M059J (cell line): Measurements from ENCODE around the gene CYP2A6. TPM values are rescaled to one million over a fixed set of nuclear protein-coding genes. Genes with fewer than 3 reads are reported as not detected.
"Not testable (repeated sequence)": the region's sequence is repeated elsewhere in the genome, so short reads cannot be mapped to it uniquely, and the experiment has no call there.

Experiments
- DNase-seq: peaks from one replicate; pipeline ENCODE4 v3.0.0-alpha.2; 2012; ENCODE audit warnings: low read depth
- total RNA-seq: library from RNA; depleted of rRNA; stranded (reverse); fragments of >200 nt; shearing (Covaris generic); gene quantifications from 2 replicates; pipeline ENCODE4 v1.2.3, GENCODE V29; 2014

Gene CYP2A6
- total RNA-seq, 1 experiment from 2014 or later, result not detected

DNA sequence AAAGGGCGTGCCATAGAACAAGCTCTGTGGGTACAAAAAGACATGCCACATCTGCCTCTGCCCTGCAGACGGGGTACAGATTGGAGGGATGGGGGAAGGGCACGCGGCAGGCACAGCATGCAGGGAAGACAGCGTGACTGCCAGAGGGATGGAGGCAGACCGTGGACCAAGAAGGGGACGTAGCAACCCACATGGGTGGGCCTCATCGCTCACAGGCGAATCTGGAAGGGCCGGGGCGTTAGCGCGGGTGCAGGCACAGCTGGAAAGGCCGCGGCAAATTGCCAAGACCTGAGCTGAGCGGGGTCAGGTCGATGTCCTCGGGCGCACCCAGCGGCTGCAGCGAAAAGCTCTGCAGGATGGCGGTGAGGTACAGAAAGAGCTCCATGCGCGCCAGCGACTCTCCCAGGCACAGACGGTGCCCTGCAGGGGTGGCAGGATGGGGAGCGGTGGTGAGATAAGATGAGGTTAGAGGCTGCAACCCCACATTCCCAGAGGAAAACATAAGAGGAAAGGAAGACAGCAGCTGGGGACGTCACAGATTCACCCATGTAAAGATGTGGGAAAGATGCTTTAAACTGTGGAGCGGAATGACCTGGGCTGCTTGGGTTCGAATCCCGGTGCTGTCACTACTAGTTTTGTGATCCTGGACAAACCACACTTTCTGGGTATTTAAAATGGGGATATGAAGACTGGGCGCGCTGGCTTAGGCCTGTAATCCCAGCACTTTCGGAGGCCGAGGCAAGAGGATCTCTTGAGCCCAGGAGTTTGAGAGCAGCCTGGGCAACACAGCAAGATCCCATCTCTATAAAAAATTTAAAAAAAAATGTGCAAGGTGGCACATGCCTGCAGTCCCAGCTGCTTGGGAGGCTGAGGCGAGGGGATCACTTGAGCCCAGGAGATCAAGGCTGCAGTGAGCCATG lies 31.5 kb downstream of the CYP2A6 start:
- not testable (repeated sequence) for DNase-seq

DNA sequence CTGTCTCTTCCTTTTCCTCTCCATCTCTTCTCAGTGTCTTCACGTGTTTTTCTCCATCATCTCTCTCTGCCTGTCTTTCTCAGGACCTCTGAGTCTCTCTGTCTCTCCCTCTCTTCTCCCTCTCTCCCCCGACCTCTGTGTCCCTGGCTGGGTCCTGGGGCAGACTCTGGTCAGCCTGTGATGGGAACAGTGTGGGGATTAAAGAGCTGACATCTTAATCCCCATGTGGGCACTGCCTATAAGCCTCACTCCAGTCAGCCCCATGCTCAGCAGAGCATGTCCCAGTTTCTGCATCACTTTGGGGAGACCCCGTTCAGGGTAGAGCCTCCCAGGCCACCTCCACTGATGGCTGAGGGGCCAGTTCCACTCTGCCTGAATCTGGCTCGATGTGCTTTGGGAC lies 35.0 kb downstream of the CYP2A6 start:
- no peak for DNase-seq

DNA sequence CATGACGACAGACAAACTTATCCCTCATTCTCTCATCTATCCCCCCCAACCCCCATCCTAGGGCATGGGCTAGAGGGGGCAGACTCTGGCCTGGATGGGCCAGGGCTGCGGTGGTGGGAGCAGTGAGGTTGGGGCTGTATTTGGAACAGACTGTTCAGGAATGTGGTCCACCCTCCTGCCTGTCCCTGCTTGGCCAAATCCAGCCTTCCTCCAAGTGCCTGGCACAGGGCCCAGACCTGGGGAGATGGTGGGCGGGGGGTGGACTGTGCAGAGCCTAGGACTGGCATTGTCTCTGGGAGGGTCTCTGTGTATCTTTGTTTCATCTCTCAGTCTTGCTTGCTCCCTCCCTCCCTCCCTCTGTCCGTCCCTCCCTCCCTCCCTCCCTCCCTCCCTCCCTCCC lies 37.1 kb downstream of the CYP2A6 start:
- no peak for DNase-seq

DNA sequence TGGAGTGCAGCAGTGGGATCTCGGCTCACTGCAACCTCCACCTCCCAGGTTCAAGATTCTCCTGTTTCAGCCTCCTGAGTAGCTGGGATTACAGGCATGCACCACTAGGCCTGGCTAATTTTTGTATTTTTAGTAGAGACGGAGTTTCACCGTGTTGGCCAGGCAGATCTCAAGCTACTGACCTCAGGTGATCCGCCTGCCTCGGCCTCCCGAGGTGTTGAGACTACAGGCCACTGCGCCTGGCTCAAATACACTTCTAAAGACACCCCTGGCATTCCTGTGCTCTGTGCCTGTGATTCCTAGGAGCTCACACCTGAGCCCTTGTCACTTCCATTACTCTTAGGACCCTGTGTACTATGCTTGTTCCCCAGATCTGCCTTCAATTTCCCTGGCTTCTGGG lies 37.7 kb downstream of the CYP2A6 start:
- not testable (repeated sequence) for DNase-seq

DNA sequence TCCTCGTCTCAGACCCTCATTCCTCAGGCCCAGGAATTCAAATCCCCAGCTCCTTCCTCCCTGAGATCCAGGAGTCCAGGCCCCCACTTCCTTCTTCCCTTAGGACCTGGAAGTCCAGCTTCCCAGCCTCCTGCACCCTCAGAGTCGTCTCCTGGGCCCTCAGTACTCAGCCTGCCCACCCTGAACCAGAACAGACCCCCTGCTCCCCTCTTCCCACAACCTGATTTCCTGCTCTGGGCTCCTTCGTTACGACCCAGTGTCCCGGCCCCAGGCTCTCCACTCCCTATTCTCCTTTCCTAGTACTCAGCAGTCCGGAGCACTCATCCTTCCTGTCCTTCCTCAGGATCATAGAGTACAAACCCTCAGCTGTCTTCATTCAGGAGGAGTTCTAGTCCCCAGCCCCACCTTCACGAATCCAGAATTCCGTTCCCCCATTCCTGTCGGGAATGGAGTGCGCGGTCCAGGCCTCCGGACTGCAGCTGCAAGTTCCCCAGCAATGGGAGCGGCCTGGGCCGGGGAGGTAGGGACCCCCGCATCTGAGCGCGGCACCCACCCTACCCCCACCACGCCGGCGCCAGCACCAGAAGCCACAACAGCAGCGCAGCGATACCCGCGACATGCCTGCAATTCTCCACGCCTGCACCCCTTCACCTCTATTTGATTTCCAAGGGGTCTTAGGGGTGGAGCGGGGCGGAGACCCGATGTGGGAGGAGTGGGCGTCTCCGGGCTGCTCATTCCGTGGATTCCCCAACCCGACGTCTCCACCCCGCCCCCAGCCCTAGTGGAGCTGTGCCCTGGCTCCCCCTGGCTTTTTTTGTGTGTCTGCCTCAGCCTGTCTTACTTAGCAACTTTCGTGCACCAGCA lies 38.5 kb downstream of the CYP2A6 start:
- DNase-seq, result no peak

DNA sequence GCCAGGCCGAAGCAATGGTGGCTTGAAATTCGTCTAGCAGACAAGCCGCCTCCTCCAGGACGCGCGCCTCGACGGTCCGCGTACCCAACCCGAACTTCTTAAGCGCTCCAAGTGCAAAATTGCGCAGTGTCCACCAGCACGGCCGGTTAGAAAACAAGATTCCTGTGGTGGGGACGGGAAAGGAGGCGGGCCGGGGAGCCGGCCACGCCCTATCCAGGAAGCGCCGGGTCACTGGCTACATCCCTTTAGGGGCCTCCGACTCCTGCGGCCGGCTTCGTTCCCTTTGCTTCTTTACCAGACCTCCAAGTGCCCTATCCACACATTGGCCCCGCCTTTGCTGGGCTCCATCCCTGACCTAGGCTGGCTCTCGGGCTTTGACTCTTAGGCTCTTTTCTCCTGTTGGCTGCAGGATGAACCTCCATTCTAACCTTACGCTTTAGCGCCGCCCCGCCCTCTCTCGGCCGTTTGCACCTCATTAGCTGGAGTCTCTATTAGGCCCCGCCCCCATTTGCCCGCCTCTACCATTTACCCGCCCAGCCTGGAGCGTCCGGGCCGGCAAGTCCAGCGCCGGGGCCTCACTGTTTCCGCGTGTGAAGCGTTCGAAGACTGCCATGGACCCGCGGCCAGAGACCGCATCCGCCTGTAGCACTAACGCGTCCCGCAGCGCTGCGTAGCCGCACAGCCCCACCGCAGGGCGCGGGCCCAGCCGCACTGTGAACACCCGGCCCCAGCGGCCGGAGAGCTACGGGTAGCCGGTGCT lies 39.4 kb downstream of the CYP2A6 start:
- not testable (repeated sequence) for DNase-seq

DNA sequence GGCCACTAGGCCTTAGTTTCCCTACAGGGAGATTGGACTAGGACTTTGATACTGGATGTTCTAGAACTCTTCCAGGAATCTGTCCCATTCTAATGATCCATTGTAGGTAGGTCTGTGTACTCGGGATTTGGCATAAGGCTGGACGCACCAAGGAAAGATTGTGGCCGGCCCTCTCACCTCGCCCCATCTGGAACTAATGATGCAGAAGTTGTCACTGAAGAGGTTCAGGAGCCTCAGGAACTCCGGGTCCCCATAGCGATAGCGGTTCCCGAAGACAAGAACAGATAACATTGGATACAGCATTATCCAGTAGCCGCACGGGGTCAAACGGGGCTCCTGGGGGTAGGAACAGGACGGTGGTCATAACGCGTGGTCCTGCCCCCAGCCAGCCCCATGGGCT lies 40.1 kb downstream of the CYP2A6 start:
- no peak for DNase-seq

DNA sequence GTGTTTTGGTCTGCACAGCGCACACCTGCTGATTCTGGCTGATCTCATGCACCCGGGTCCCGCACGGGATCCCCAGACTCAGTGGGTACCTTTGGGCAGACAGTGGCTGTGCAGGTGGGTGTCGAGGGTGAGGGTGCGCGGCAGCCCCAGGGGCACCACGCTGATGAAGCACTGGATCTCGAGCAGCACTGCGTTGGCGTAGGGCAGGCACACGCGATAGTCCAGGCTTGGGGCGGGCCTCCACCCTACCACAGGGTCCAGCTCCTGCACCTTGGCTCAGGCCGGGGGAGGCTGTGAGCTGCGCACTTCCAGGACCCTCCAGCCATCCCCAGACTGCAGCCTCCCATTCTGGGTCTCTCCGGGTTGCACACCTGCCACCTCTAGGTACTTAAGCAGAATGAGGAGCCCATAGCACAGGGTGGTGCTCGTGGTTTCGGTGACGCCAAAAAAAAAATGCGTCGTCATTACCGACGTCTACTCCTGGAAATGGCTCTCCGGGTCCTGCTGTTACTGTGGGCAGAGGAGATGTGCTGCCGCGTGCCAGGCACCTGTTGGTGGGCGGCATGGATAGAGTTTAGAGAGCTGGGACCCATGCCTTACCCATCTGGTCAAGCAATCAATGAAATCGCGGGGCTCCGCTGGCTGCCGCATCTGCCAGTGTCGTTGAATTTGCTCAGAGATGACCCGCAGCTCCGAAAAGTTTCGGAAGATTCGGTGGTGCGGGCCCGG lies 40.7 kb downstream of the CYP2A6 start:
- DNase-seq, result no peak

DNA sequence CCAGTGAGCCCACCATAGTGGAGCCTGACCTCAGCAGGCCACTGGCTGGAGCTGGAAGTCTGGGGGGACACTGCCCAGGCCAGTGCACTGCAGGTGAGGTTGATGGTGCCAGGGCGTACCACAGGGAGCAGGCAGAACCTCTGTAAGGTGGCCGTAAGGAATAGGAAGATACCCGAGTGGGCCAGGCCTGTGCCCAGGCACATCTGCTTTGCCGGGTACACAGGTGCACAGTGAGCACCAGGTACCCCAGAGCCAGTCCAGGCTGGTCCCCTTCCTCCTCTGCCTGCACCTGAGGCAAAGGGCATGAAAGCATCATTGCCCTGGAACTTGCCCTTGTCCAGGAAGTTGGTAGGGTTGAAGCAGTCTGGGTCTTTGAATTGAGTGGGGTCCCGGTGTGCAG lies 41.8 kb downstream of the CYP2A6 start:
- DNase-seq, result no peak

DNA sequence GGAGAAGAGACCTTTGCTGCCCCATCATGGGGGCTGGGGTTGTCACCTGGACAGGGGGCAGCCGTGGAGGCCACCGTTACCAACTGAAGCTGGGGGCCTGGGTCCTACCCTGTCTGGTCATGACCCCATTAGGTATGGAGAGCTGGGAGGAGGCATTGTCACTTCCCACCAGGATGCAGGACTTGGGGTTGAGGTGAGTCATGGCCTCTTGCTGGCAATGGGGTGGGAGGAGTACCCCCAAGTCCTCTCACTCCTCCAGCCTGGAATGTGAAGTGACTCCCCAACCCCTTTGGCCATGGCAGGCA lies 42.3 kb downstream of the CYP2A6 start:
- DNase-seq, result no peak

DNA sequence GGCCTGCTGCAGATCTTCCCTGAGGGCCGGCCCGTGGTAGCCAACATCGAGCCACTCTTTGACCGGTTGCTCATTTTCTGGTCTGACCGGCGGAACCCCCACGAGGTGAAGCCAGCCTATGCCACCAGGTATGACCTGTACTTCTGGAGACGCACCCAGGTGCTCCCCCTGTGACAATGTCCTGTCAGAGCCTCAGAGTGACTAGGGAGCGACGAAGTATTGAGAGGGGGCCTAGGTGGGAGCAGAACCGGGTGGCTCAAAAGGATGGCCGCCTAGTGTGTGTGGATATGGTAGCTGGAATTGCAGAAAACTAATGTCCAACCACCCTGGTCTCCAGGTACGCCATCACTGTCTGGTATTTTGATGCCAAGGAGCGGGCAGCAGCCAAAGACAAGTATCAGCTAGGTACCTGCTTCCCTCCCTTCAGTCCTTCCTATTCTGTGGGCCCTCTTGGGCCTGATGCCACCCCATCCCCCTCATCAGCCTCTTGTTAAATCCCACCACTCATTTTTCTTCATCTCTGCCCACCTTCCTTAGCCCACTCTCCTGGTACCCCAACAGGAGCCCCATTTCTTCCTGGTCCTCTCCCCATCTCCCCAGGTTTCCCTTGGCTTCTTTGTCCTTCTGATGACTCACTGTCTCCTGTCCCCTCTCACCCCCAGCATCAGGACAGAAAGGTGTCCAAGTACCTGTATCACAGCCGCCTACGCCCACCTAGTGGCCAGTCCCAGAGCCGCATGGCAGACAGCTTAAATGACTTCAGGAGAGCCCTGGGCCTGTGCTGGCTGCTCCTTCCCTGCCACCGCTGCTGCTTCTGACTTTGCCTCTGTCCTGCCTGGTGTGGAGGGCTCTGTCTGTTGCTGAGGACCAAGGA lies 42.9 kb downstream of the CYP2A6 start:
- peak; percentile 45 for DNase-seq

DNA sequence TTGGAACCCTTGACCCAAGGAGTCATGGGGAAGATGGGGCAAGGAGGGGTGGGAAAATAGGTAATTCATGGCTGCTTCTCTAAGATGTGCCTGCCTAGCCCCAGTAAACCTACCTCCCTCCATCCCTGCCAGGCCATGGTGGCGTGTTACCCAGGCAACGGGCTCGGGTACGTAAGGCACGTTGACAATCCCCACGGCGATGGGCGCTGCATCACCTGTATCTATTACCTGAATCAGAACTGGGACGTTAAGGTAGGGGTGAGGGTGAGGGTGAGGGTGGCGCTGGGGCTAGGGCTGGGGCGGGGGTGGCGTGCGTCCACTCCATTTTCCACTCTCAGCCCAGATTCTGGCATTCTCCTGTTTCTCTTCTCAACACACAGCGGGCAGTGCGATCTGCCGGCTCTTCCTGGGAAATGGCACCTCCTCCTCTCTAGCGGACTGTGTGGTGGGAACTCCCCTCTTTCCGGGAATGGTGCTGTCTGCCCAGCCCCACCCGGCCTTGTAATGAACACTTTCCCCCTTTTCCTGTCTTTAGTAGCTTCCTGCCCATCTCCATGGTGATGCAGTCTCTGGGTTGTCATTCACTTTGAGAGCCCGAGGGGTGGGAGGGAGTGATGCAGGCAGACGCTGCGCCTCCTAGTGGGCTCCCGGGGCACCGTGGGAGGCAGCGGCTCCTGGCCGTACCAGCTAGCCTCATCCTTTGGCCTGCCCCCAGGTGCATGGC lies 43.7 kb downstream of the CYP2A6 start:
- no peak for DNase-seq

DNA sequence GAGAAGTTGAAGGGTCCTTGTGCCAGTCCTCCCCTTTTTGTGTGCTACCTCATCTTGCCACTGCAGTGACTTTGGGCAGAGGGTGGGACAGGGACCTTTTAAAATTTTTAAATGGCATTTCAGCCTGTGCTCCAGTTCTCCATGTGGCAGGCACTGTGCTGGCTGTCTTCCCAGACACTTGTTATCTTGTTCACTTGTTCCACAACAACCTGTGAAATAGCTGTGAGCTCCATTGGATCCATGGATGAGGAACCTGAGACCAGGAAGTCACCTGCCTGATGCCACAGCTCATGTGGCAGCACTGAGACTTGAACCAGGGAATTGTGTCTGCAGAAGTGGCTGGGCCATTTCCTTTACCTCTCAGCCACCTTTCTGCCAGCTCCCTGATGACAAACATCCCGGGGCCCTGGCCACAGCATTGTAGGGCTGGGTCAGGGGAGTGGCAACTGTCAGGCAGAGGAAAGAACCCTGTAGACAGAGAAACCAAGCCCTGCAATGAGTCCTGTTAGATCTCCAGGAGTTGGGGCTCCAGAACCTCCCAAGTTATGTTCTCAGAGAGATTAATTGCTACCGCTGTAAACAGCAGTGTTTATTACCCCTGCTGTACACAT lies 44.9 kb downstream of the CYP2A6 start:
- DNase-seq, result no peak

DNA sequence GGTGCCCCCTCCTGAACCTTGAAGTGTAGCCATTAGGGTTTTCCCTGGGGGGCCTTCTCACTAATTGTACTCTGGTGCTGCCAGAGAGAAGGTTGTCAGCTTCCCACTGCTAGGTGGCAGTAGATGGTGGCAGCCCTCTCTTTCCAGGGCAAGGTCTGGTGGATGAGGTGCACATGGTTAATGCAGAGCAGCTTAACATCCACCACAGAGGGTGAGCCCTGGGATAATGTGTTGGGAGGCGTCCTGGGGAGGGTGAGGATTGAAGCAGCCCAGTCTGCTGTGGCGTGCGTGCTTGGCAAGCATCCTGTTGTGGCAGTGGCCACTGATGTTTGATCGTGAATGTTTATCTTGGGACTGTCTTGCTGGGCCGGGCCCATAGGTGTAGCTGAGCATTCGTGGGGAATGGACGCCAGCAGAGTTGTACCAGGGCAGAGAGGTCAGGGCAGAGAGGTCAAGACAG lies 45.4 kb downstream of the CYP2A6 start:
- DNase-seq, result no peak

DNA sequence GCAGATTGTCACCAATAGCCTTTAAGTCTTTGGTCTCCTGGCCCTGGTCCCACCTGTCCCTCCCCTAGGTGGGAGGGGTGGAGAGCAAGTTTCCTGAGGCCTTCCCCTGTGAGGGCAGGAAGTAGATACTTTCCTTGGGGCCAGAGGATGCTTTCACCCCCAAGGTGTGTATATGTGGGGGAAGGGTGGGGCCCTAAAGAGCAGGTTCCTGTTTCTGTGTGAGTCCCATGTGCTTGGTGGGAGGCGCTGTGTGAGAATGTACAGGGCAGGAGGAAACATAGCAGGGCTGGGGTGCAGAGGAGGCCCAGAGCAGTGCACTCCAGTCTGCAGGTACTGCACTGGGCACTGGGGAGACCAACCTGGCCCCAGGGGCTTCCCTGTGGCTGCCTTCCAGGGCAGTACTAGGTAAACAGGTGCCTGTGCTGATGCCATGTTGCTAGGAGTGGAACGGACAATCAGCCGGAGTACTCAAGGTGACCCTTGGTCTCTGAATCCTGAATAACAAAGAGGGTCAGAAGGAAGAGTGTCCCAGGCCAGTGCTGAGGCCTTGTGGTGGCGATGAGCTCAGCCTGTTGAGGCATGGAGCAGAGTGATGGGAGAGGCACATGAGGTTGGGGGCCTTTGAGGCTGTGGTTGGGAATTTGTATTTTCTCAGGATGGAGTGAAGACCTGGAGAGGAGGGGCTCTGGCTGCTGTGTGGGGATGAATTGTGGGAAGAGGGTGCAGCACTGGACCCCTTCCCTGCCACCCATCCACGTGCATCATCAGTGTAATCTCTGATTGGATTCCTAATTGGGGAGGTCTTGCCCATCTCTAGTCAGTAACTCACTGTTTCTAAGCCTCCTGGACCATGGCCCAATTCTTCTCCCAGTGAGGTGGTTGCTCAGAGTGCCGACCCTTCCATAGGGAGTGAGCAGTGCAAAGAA lies 46.1 kb downstream of the CYP2A6 start:
- no peak for DNase-seq

DNA sequence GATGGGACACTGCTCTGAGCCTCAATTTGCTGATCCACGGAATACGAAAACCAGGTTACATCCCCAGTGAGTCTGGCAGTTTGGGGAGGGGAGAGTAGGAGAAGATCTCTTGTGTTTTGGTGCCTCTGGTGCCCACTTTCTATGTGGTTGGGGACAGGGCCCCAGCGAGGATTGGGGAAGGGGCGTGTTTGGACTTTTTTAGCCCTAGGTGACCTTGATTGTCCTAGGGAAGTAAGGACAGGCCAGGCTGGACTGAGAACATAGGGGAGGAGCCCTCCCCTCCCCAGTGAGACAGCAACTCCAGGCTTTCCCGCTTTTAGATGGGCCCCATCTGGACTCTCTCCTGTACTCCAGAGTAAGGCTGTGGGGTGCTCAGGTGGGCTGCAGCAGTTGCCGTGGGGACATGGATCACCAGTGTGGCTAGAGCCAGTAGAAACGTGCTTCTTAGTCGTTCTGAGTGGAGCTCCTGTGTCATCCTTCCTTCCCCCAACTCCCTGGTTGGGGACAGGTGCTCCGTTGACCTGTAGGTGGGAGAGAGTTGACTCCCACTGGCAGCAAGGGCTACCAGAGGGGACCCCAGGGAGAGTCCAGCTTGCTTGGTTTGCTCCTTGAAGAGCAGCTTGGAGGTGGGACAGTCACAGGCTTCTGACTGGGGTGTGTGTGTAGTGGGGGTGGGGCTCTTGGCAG lies 46.9 kb downstream of the CYP2A6 start:
- no peak for DNase-seq

DNA sequence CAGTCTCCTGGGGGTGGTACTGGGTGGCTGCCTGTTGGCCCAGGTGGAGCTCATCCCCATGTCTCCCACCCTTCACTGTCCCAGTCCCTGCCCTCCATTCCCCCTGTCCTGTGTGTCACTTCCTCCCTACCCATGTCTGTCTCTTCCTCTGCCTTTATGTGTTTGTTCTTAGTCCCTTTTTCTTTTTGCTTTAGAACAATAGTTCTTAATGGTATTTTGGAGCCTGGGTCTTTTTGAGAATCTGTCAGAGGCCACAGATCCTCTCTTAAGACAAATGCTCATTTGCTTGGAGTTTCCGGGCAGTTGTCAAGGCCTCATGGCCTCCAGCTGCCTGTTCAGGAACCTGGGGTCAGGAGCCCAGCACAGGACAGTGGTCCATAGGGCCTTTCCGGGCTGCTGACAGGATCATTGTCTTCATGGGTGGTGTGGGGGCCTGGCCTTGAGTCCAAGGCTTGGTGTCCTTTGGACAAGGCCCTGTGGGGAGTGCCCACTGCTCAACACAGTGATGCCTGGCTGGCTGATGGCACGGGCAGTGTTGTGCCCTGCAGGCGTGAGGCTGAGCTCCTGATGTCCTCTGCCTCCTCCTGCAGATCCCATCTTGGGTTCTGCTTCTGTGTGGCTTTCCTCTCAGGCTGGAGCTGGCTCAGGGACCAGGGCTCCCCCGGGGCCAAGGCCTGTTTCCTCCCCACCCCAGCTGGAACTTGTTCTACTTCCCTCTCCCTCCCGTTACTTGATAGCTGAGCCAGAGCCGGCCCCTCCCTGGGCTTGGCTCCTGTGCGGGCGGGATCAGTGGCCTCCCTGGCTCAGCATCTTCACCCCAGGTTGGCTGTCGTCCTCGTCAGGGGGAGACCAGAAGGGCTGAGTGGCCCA lies 47.7 kb downstream of the CYP2A6 start:
- no peak for DNase-seq
